ENCODE data around the gene SLC5A1. TPM values are rescaled to one million over a fixed set of nuclear protein-coding genes. Genes with fewer than 3 reads are reported as not detected.

The SLC5A1 gene
- total and polyA plus RNA-seq, 2 experiments from 2014 or later, result 0.03 TPM; not detected in 1

- Histone ChIP-seq H3F3A (replicated peaks; ENCODE audit: low read depth) (no peaks in the 10 kb centered on the region), H2AFZ (no peak overlapping the region), H3K36me3 (ENCODE audit: insufficient read depth) (no peaks in the 10 kb centered on the region), H3K4me1 (ENCODE audit: insufficient read depth) (0 out of 2 replicates have a peak, but pooled peaks cover 12% of the 10 kb centered on the region), H4K20me1 (replicated peaks; ENCODE audit: insufficient read depth) (no peaks in the 10 kb centered on the region), H3K9me2 (ENCODE audit: insufficient read depth) (no peaks in the 10 kb centered on the region), H3K79me2 (replicated peaks; ENCODE audit: insufficient read depth) (no peaks in the 10 kb centered on the region), H3K4me3 (no peak overlapping the region), H3K27me3 (ENCODE audit: insufficient read depth) (0 out of 2 replicates have a peak, but pooled peaks cover 3% of the 10 kb centered on the region), H3K4me2 (no peak overlapping the region), H3K27ac (ENCODE audit: low read depth) (no peak overlapping the region)
- DNase-seq (ENCODE audit: low spot score) (no peak), ATAC-seq (no peak)
- H3K27ac Mint-ChIP-seq, result no peak overlapping the region
- no peak for TF ChIP-seq EZH2 (IDR thresholded peaks at IDR 0.05; ENCODE audit: low read depth, unreplicated experiment)
- TF ChIP-seq ZNF462 (CRISPR knock-in tag; IDR thresholded peaks at IDR 0.05), result no peak
- no peak for TF ChIP-seq POLR2AphosphoS5 (IDR thresholded peaks at IDR 0.05; ENCODE audit: low read depth)
- TF ChIP-seq JUNB (IDR thresholded peaks at IDR 0.05; ENCODE audit: unreplicated experiment), result no peak
- no peak for TF ChIP-seq CTCF (conservative IDR thresholded peaks at IDR 0.05; ENCODE audit: low read depth in 2 of 2)
- TF ChIP-seq EZH2phosphoT487 (IDR thresholded peaks at IDR 0.05; ENCODE audit: unreplicated experiment), result no peak
- no peak for TF ChIP-seq NANOG (IDR thresholded peaks at IDR 0.05; ENCODE audit: borderline replicate concordance)
- TF ChIP-seq REST (IDR thresholded peaks at IDR 0.05; ENCODE audit: unreplicated experiment), result no peak
- no peak for TF ChIP-seq STAT1 (IDR thresholded peaks at IDR 0.05; ENCODE audit: unreplicated experiment)
- TF ChIP-seq ZNF114 (CRISPR knock-in tag; IDR thresholded peaks at IDR 0.05), result no peak
- TF ChIP-seq ETS1 (IDR thresholded peaks at IDR 0.05), result no peak
- no peak for TF ChIP-seq ZNF331 (CRISPR knock-in tag; IDR thresholded peaks at IDR 0.05; ENCODE audit: low read depth)
- TF ChIP-seq CREB1 (CRISPR knock-in tag; IDR thresholded peaks at IDR 0.05; ENCODE audit: low read depth), result no peak
- no peaks in the 10 kb centered on the region for H3K36me3 Mint-ChIP-seq (ENCODE audit: low read depth)
- no peak overlapping the region for H3K4me3 Mint-ChIP-seq
- H3K9me3 Mint-ChIP-seq, result no peaks in the 10 kb centered on the region; the same call in 2 of the 3 replicates
- H3K4me1 Mint-ChIP-seq, result peaks cover 13% of the 10 kb centered on the region
- H3K27me3 Mint-ChIP-seq (ENCODE audit: insufficient read depth, low read depth, poor library complexity), result peaks cover 4% of the 10 kb centered on the region
These were observed 22.9 kb upstream of the SLC5A1 start for GRCh38 chr22:32020117-32020516.

Data from GM23338 (cell line).